ENCODE results near the gene PKP3.

The PKP3 gene

GRCh38 chr11:375065-376025 is 18.7 kb upstream of the PKP3 start:
- no peak for ATAC-seq
- TF ChIP-seq TCF4 (CRISPR knock-in tag; IDR thresholded peaks at IDR 0.05; ENCODE audit: borderline replicate concordance) (no peak), ZNF565 (CRISPR knock-in tag; conservative IDR thresholded peaks at IDR 0.05; ENCODE audit: low read depth) (no peak), ZFP30 (CRISPR knock-in tag; IDR thresholded peaks at IDR 0.05) (no peak), ISL1 (CRISPR knock-in tag; IDR thresholded peaks at IDR 0.05) (no peak), ZNF8 (CRISPR knock-in tag; IDR thresholded peaks at IDR 0.05) (no peak), ZNF70 (CRISPR knock-in tag; IDR thresholded peaks at IDR 0.05) (no peak), RARB (CRISPR knock-in tag; IDR thresholded peaks at IDR 0.05) (no peak), CSDC2 (CRISPR knock-in tag; IDR thresholded peaks at IDR 0.05) (no peak), PPARA (CRISPR knock-in tag; IDR thresholded peaks at IDR 0.05; ENCODE audit: borderline replicate concordance) (no peak), OSR1 (CRISPR knock-in tag; IDR thresholded peaks at IDR 0.05) (no peak), CSRNP3 (CRISPR knock-in tag; IDR thresholded peaks at IDR 0.05) (no peak), ARNTL (CRISPR knock-in tag; IDR thresholded peaks at IDR 0.05; ENCODE audit: borderline replicate concordance, low read depth) (no peak)

- TF ChIP-seq ARNTL (CRISPR knock-in tag; IDR thresholded peaks at IDR 0.05; ENCODE audit: borderline replicate concordance, low read depth) (no peak), CSRNP3 (CRISPR knock-in tag; IDR thresholded peaks at IDR 0.05) (no peak), POU6F1 (CRISPR knock-in tag; IDR thresholded peaks at IDR 0.05; ENCODE audit: borderline replicate concordance, low read depth) (no peak)
- no peak for ATAC-seq
These were observed 17.4 kb upstream of the PKP3 start for GRCh38 chr11:376531-377173.

GRCh38 chr11:377174-377865 is 16.7 kb upstream of the PKP3 start:
- ATAC-seq = no peak
- no peak for TF ChIP-seq TSHZ2 (CRISPR knock-in tag; IDR thresholded peaks at IDR 0.05)
- no peak for TF ChIP-seq ISL1 (CRISPR knock-in tag; IDR thresholded peaks at IDR 0.05)
- TF ChIP-seq BACH2 (CRISPR knock-in tag; IDR thresholded peaks at IDR 0.05; ENCODE audit: borderline replicate concordance) = no peak
- TF ChIP-seq PATZ1 (CRISPR knock-in tag; IDR thresholded peaks at IDR 0.05; ENCODE audit: borderline replicate concordance) = no peak
- TF ChIP-seq ZNF8 (CRISPR knock-in tag; IDR thresholded peaks at IDR 0.05) = no peak
- TF ChIP-seq CREB5 (CRISPR knock-in tag; IDR thresholded peaks at IDR 0.05; ENCODE audit: low read depth) = no peak
- TF ChIP-seq ZFP3 (CRISPR knock-in tag; IDR thresholded peaks at IDR 0.05) = no peak
- no peak for TF ChIP-seq ZFP30 (CRISPR knock-in tag; IDR thresholded peaks at IDR 0.05)
- no peak for TF ChIP-seq POU6F1 (CRISPR knock-in tag; IDR thresholded peaks at IDR 0.05; ENCODE audit: borderline replicate concordance, low read depth)
- no peak for TF ChIP-seq GLIS3 (CRISPR knock-in tag; IDR thresholded peaks at IDR 0.05)
- no peak for TF ChIP-seq CSRNP3 (CRISPR knock-in tag; IDR thresholded peaks at IDR 0.05)
- no peak for TF ChIP-seq SNAI2 (CRISPR knock-in tag; IDR thresholded peaks at IDR 0.05)

Data from SK-N-SH treated with all-trans-retinoic acid at 6 μM for 48 hours (cell line).